K562 (cell line): ENCODE results near the gene EIF3CL. TPM values are rescaled to one million over a fixed set of nuclear protein-coding genes. Genes with fewer than 3 reads are reported as not detected.
"Not testable (repeated sequence)": the region's sequence is repeated elsewhere in the genome, so short reads cannot be mapped to it uniquely, and the experiment has no call there.

Experiments
- ATAC-seq: fragments of 200-7000 bp; cut with Tn5 transposase; 3 replicates; pipeline ENCODE4 v1.9.1; 2020; ENCODE audit warnings: moderate library complexity
- Bru-seq: library from RNA; stranded (reverse); fragments of 400-500 nt; gene quantifications from one replicate; lab custom pipeline; 2021; lab: Mats Ljungman, UMichigan
- BruChase-seq, 2 experiments: library from RNA; stranded (reverse); fragments of 400-500 nt; gene quantifications; one replicate each; lab custom pipeline; 2021; lab: Mats Ljungman, UMichigan
- BruUV-seq: library from RNA; stranded (reverse); fragments of 400-500 nt; replicated peaks from 2 replicates; lab custom pipeline; 2021; lab: Mats Ljungman, UMichigan
- CTCF ChIA-PET: fragments of 300-600 bp; formaldehyde crosslinking; extraction: SDS; loops from one replicate; lab custom pipeline; 2021; ENCODE audit warnings: low intra/inter-chr PET ratio; lab: Yijun Ruan, JAX
- POLR2A ChIA-PET: fragments of 300-600, 350-650 bp; sonication (Branson Sonifier 250); formaldehyde crosslinking; extraction: SDS; loops from one replicate; lab custom pipeline; 2021; ENCODE audit warnings: antibody characterized with exemption, inconsistent platforms; lab: Yijun Ruan, JAX
- DNase-seq, 4 experiments: peaks; one replicate each; pipeline versions ENCODE4 v3.0.0 to v3.0.0-alpha.2; 2011 to 2018; ENCODE audit warnings: low spot score in 3 of 4, mixed read lengths in 3 of 4; ENCODE audit errors: extremely low read depth in 1 of 4
- FAIRE-seq: peaks from 2 replicates; lab custom pipeline; 2011; peaks lifted over from hg19 to GRCh38; lab: Jason Lieb, UNC
- H2AFZ ChIP-seq: 2 replicates; pipeline ENCODE4 v1.6.0; 2011; ENCODE audit warnings: low read depth, low read length, control low read depth, inconsistent platforms
- H3K27ac ChIP-seq: fragments of 200-600 bp; 3 replicates; pipeline ENCODE4 v1.8.0; 2011; ENCODE audit warnings: low read depth, mild to moderate bottlenecking, control low read depth, inconsistent platforms, low read length, moderate library complexity, mixed read lengths; ENCODE audit errors: extremely low read depth
- H3K27me3 ChIP-seq, 2 experiments: fragments of 300-600 bp in 1 of 2; 2 replicates in 1 of 2; 3 replicates in 1 of 2; pipeline versions ENCODE4 v1.6.0 to v1.8.0; 2011; ENCODE audit warnings: inconsistent platforms in 2 of 2, low read length in 2 of 2, mild to moderate bottlenecking in 1 of 2, mixed read lengths in 1 of 2, moderate library complexity in 1 of 2; ENCODE audit not compliant: control insufficient read depth in 2 of 2, insufficient read depth in 2 of 2
- H3K36me3 ChIP-seq: fragments of 300-600 bp; 3 replicates; pipeline ENCODE4 v1.8.0; 2011; ENCODE audit warnings: mild to moderate bottlenecking, low read length, inconsistent platforms; ENCODE audit not compliant: control insufficient read depth, insufficient read depth
- H3K4me1 ChIP-seq, 2 experiments: fragments of 200-600 bp in 1 of 2; replicated peaks in 1 of 2; 2 replicates in 1 of 2; 3 replicates in 1 of 2; pipeline versions ENCODE4 v1.5.1 to v1.8.0; 2011; ENCODE audit warnings: inconsistent platforms in 2 of 2, low read length in 2 of 2, mild to moderate bottlenecking in 1 of 2, mixed read lengths in 1 of 2, moderate library complexity in 1 of 2; ENCODE audit not compliant: control insufficient read depth in 2 of 2, insufficient read depth in 2 of 2
- H3K4me2 ChIP-seq: 2 replicates; pipeline ENCODE4 v1.6.1; 2011; ENCODE audit warnings: low read length, control low read depth, inconsistent platforms, mixed read lengths; ENCODE audit not compliant: insufficient read depth
- H3K4me3 ChIP-seq: fragments of 200-600 bp; sonication (generic), shearing (Covaris generic); 2 replicates; pipeline ENCODE4 v1.5.1; 2016; ENCODE audit warnings: control low read depth, inconsistent platforms
- H3K79me2 ChIP-seq: fragments of 200-600 bp; 3 replicates; pipeline ENCODE4 v1.8.0; 2011; ENCODE audit warnings: low read length, inconsistent platforms; ENCODE audit not compliant: control insufficient read depth, insufficient read depth
- H3K9ac ChIP-seq, 2 experiments: 2 replicates each; pipeline versions ENCODE4 v1.6.0 to v1.6.1; 2011; ENCODE audit warnings: low read depth in 2 of 2, low read length in 2 of 2, control low read depth in 1 of 2, inconsistent platforms in 1 of 2, mild to moderate bottlenecking in 1 of 2, mixed read lengths in 1 of 2; ENCODE audit not compliant: insufficient read depth in 1 of 2
- H3K9me1 ChIP-seq: one replicate; pipeline ENCODE4 v1.6.0; 2011; ENCODE audit warnings: inconsistent platforms, mild to moderate bottlenecking, low read length, moderate library complexity; ENCODE audit not compliant: control insufficient read depth, insufficient read depth
- H3K9me3 ChIP-seq: replicated peaks from 2 replicates; pipeline ENCODE4 v1.5.1; 2011; ENCODE audit warnings: low read depth, low read length, inconsistent platforms; ENCODE audit not compliant: control insufficient read depth, insufficient read depth
- H4K20me1 ChIP-seq: replicated peaks from 2 replicates; pipeline ENCODE4 v1.6.1; 2011; ENCODE audit warnings: low read length, inconsistent platforms, mixed read lengths; ENCODE audit not compliant: control insufficient read depth, insufficient read depth
- WGBS: fragments of 100-300 bp; shearing (Covaris generic); methylation state at CpG from one replicate; pipeline ENCODE4 v1.1.6; 2016; ENCODE audit warnings: low coverage, mixed read lengths; ENCODE audit not compliant: insufficient coverage; ENCODE audit errors: missing lambda C conversion rate; 5-methylcytosine and 5-hydroxymethylcytosine counted together
- in situ Hi-C: fragments of 300-500 bp; cut with MboI; formaldehyde crosslinking; loops from 4 replicates; pipeline ENCODE4 v1.15.0; 2018; ENCODE audit warnings: inconsistent platforms, mixed read lengths
- intact Hi-C: fragments of 100-400 bp; cut with micrococcal nuclease; formaldehyde crosslinking; loops from 2 replicates; pipeline ENCODE4 v1.14.2; 2022
- long read RNA-seq, 3 experiments: library from polyadenylated mRNA in 2 of 3; library from RNA in 1 of 3; unstranded in 2 of 3; stranded (forward) in 1 of 3; transcript quantifications; one replicate each; pipeline ENCODE4 v2.0.0, GENCODE V29; 2019 to 2022
- polyA minus RNA-seq, 3 experiments: library from RNA; depleted of rRNA, polyadenylated mRNA; stranded (reverse); fragments of >200 nt; gene quantifications; 2 replicates each; pipeline ENCODE4 v1.2.3, GENCODE V29; 2011
- polyA plus RNA-seq, 8 experiments: library from polyadenylated mRNA; depleted of rRNA in 4 of 8; stranded (reverse) in 5 of 8; unstranded in 3 of 8; fragments of >200 nt; fragmentation: Nextera tagmentation in 2 of 8; fragmentation: Illumina TruSeq in 1 of 8; extraction: Ambion mirVana in 2 of 8; extraction: Trizol in 1 of 8; gene quantifications; 2 replicates each; pipeline versions ENCODE4 v1.2.1 to v1.2.3, GENCODE V29; 2011 to 2014; ENCODE audit warnings: inconsistent platforms in 1 of 8, missing spikeins in 1 of 8
- total RNA-seq, 7 experiments: library from RNA; depleted of rRNA in 6 of 7; stranded (reverse); fragments of >200 nt in 6 of 7; fragmentation: Illumina TruSeq in 2 of 7; extraction: Trizol in 2 of 7; gene quantifications; 2 replicates each; pipeline versions ENCODE4 v1.2.1 to v1.2.3, GENCODE V29; 2011 to 2021; ENCODE audit warnings: low replicate concordance in 1 of 7

EIF3CL gene
- total RNA-seq (2011; cell fraction: chromatin; rRNA removed; ENCODE audit: low replicate concordance), result 35.0 and 124 TPM in 2 replicates
- total RNA-seq (2011; cell fraction: nucleolus; rRNA removed), result 103 and 124 TPM in 2 replicates
- total RNA-seq (2011; cell fraction: nucleoplasm; rRNA removed), result 58.5 and 82.2 TPM in 2 replicates
- total RNA-seq (2014; rRNA removed) (85.4 and 89.8 TPM in 2 replicates), total RNA-seq (2014; rRNA removed; fragmentation: Illumina TruSeq; extraction: Trizol) (30.7 and 40.1 TPM in 2 replicates), total RNA-seq (2015; rRNA removed; fragmentation: Illumina TruSeq; extraction: Trizol) (88.1 and 88.2 TPM in 2 replicates), total RNA-seq (2021) (78.1 and 112 TPM in 2 replicates), polyA plus RNA-seq (2011; rRNA removed) (130 and 155 TPM in 2 replicates), polyA plus RNA-seq (2014; fragmentation: Illumina TruSeq; extraction: Trizol) (119 and 183 TPM in 2 replicates), polyA plus RNA-seq (2014; fragmentation: Nextera tagmentation; extraction: Ambion mirVana) (10 to 100 TPM in 1 of 2 experiments, 1 to 10 TPM in 1; 3.7 to 10.4 TPM), polyA plus RNA-seq (2014; rRNA removed) (78.1 and 99.2 TPM in 2 replicates), polyA minus RNA-seq (2011; rRNA and poly(A)+ RNA removed) (223 and 350 TPM in 2 replicates), Bru-seq, nascent RNA (percentile 56 among the genes with signal in this experiment), BruChase-seq, experiment 1, labeled RNA remaining after a 2-hour chase (percentile 54 among the genes with signal in this experiment), BruChase-seq, experiment 2, labeled RNA remaining after a 6-hour chase (percentile 55 among the genes with signal in this experiment)
- polyA plus RNA-seq (2011; cell fraction: cytosol; rRNA removed), result 215 and 296 TPM in 2 replicates
- polyA plus RNA-seq (2011; cell fraction: nucleus; rRNA removed), result 112 and 132 TPM in 2 replicates
- 44.6 and 46.0 TPM in 2 replicates for polyA plus RNA-seq (2012)
- 170 and 213 TPM in 2 replicates for polyA minus RNA-seq (2011; cell fraction: cytosol; rRNA and poly(A)+ RNA removed)
- 67.6 and 92.4 TPM in 2 replicates for polyA minus RNA-seq (2011; cell fraction: nucleus; rRNA and poly(A)+ RNA removed)
- long read RNA-seq, experiment 1, transcript EIF3CL-201 (21 exons, 3,085 nt), result major isoform, 11 of 343 reads
- long read RNA-seq, experiment 1, partial matches to known transcripts, result 314 of 343 reads
- long read RNA-seq, experiment 1, other reads (novel, unspliced or antisense), result 17 of 343 reads
- long read RNA-seq, experiment 2, transcript EIF3CL-201 (21 exons, 3,085 nt), result major isoform, 5 of 169 reads
- long read RNA-seq, experiment 2, partial matches to known transcripts, result 154 of 169 reads
- long read RNA-seq, experiment 2, other reads (novel, unspliced or antisense), result 10 of 169 reads
- long read RNA-seq, experiment 3, transcript EIF3CL-201 (21 exons, 3,085 nt), result major isoform, 21 of 102 reads
- long read RNA-seq, experiment 3, partial matches to known transcripts, result 72 of 102 reads
- long read RNA-seq, experiment 3, other reads (novel, unspliced or antisense), result 9 of 102 reads

GRCh38 chr16:28403220-28404072 is at the start of gene EIF3CL:
Gene EIF3CL (minus strand): TSS chr16:28403841. CDS start chr16:28403618, 223 bp downstream.
- ATAC-seq, result peak; percentile 99
- POLR2A ChIA-PET, DNase-seq, H3K9me3 ChIP-seq, H3K36me3 ChIP-seq, CTCF ChIA-PET, H3K79me2 ChIP-seq, H2AFZ ChIP-seq, H3K4me1 ChIP-seq, H3K9me1 ChIP-seq, BruUV-seq, intact Hi-C loops, H4K20me1 ChIP-seq, H3K27ac ChIP-seq, H3K27me3 ChIP-seq: not testable (repeated sequence)
- in situ Hi-C loops, result loop anchor here (25.0 kb wide), 1 partner anchor 209 kb away; the partner anchor contains the start of gene SULT1A1
- FAIRE-seq, result peak; percentile 91
- 0 out of 4 replicates have a peak within 1 kb of the TSS, but pooled peaks of 1 of the 2 experiments have one; percentile 34 for H3K9ac ChIP-seq
- peak within 1 kb of the TSS; percentile 52; the same call in 1 of the 2 replicates for H3K4me2 ChIP-seq
- H3K4me3 ChIP-seq, result peak within 1 kb of the TSS; percentile 33
- WGBS, result no CpG with 5 or more reads among the region's 66 CpGs

DNA sequence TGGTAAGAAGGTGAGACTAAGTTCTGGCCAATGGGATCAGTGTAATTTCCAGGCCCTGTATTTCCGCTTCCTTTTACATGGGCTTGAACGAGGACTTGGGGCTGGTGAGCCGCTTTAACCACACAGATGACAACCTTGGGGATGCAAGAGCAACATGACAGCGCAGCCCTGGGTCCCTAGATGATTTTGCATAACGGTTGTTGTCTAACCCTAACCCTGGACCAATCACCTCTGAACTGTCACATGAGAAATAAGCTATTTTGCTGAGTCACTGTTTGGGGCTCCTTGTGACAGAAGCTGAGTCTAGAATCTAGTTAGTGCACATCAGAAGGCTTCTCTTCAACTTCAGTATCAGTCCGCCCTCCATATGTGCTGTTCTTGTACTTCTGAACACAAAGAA is 43.4 kb upstream of the EIF3CL start:
- DNase-seq, H3K79me2 ChIP-seq, H3K4me1 ChIP-seq, CTCF ChIA-PET, H3K27ac ChIP-seq, H3K36me3 ChIP-seq, H3K9me3 ChIP-seq, FAIRE-seq, H4K20me1 ChIP-seq, intact Hi-C loops, H3K4me2 ChIP-seq, BruUV-seq, H2AFZ ChIP-seq, H3K27me3 ChIP-seq, H3K9me1 ChIP-seq, H3K4me3 ChIP-seq, H3K9ac ChIP-seq, POLR2A ChIA-PET: not testable (repeated sequence)
- WGBS, result no CpG with 5 or more reads among the region's 6 CpGs
- peak; percentile 99 for ATAC-seq
- in situ Hi-C loops, result loop anchor here (25.0 kb wide), 1 partner anchor 490 kb away; the partner anchor contains the start of genes CD19 and RABEP2

DNA sequence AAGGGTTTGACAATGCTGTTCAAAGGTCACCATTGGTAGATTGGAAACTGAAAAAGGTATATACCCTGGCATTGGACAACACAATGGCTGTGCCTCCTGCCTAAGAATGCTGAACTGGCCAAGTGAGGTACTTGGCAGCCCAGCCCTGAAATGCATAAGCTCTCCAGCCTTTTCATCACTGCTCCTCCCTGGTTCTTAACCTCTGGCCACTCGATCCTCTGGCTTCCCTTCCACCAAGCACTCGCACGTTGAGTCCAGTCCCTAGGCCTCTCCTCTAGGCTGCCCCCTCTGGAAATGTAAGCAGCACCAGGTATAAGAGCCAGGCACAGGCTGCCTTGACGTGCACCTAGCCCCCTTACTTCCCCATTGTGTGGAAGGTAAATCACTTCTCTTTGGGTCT is 42.7 kb upstream of the EIF3CL start:
- FAIRE-seq, H3K36me3 ChIP-seq, H2AFZ ChIP-seq, BruUV-seq, DNase-seq, H3K4me1 ChIP-seq, H3K27me3 ChIP-seq, H3K9me1 ChIP-seq, H3K9me3 ChIP-seq, H3K79me2 ChIP-seq, POLR2A ChIA-PET, H3K27ac ChIP-seq, H3K4me3 ChIP-seq, intact Hi-C loops, CTCF ChIA-PET, H4K20me1 ChIP-seq, H3K9ac ChIP-seq, H3K4me2 ChIP-seq: not testable (repeated sequence)
- in situ Hi-C loops, result loop anchor here (25.0 kb wide), 1 partner anchor 491 kb away; the partner anchor contains the start of genes CD19 and RABEP2
- peak; percentile 75 for ATAC-seq
- no CpG with 5 or more reads among the region's 4 CpGs for WGBS
